Thyroid gland (tissue), 4 donors: ENCODE measurements around the gene SUSD2. TPM values are rescaled to one million over a fixed set of nuclear protein-coding genes. Genes with fewer than 3 reads are reported as not detected.

Source experiments
- DNase-seq, 2 donors: peaks; one replicate each; pipeline ENCODE4 v3.0.0-alpha.2; 2019
- H3K27ac ChIP-seq, 3 donors: fragments of 200-600 bp; sonication (generic); 1 replicate in 2 of 3; 2 replicates in 1 of 3; pipeline ENCODE4 v1.5.1; 2016 to 2019; ENCODE audit warnings: mild to moderate bottlenecking in 1 of 3, moderate library complexity in 1 of 3
- H3K27me3 ChIP-seq: fragments of 200-600 bp; sonication (generic); one replicate; pipeline ENCODE4 v1.5.1; 2019
- H3K36me3 ChIP-seq, 2 donors: fragments of 200-600 bp; sonication (generic); one replicate each; pipeline ENCODE4 v1.5.1; 2016 to 2019
- H3K4me1 ChIP-seq, 2 donors: fragments of 200-600 bp; sonication (generic); one replicate each; pipeline ENCODE4 v1.5.1; 2017 to 2019
- H3K4me3 ChIP-seq, 3 donors: fragments of 200-600 bp; sonication (generic); replicated peaks in 1 of 3; 1 replicate in 2 of 3; 2 replicates in 1 of 3; pipeline ENCODE4 v1.5.1; 2016; ENCODE audit warnings: mild to moderate bottlenecking in 1 of 3
- H3K9me3 ChIP-seq: fragments of 200-600 bp; sonication (generic); one replicate; pipeline ENCODE4 v1.5.1; 2017
- CTCF ChIP-seq, 6 experiments: fragments of 200-600 bp in 3 of 6; fragments of 450-650 bp in 3 of 6; sonication (generic) in 3 of 6; IDR thresholded peaks; one replicate each; pipeline ENCODE4 v1.5.1; 2016 to 2019; ENCODE audit warnings: antibody characterized with exemption in 6 of 6, mild to moderate bottlenecking in 2 of 6, inconsistent platforms in 1 of 6, moderate library complexity in 1 of 6
- POLR2A ChIP-seq, 2 donors: fragments of 450-650 bp; IDR thresholded peaks; one replicate each; pipeline ENCODE4 v1.6.1; 2017; ENCODE audit warnings: antibody characterized with exemption in 2 of 2, mild to moderate bottlenecking in 2 of 2, moderate library complexity in 1 of 2
- WGBS, 2 donors: methylation state at CpG; one replicate each; pipeline ENCODE4 v1.1.5; 2017; 5-methylcytosine and 5-hydroxymethylcytosine counted together
- intact Hi-C: fragments of 100-400 bp; cut with DNase I; formaldehyde crosslinking; loops from one replicate; pipeline ENCODE4 v1.15.1; 2023
- total RNA-seq, 4 donors: library from RNA; depleted of rRNA; stranded (reverse); fragments of >200 nt; gene quantifications; one replicate each; pipeline ENCODE4 v1.2.3, GENCODE V29; 2016

SUSD2 gene
- total RNA-seq, 4 donors from 2014 or later = 9.5 to 22.5 (median 15.1) TPM

GRCh38 chr22:24146791-24147353 is 34.4 kb upstream of the SUSD2 start:
- H3K9me3 ChIP-seq = no peaks in the 10 kb centered on the region
- intact Hi-C loops = no loop called here
- peak overlapping the region; percentile 75 to 94 (median 92) for H3K27ac ChIP-seq
- DNase-seq = peak; percentile 46 to 57
- TF ChIP-seq CTCF (IDR thresholded peaks at IDR 0.05) (no peak), POLR2A (IDR thresholded peaks at IDR 0.05) (no peak)
- no peak overlapping the region for H3K4me3 ChIP-seq
- no peaks in the 10 kb centered on the region for H3K36me3 ChIP-seq
- no peaks in the 10 kb centered on the region for H3K27me3 ChIP-seq
- 40 to 42% methylated on average over 4 of the region's 4 CpGs for WGBS, 2 donors
- H3K4me1 ChIP-seq = peaks cover 45 to 72% of the 10 kb centered on the region in 2 donors

GRCh38 chr22:24147666-24148065 is 33.6 kb upstream of the SUSD2 start:
- intact Hi-C loops = no loop called here
- Histone ChIP-seq H3K36me3 (no peaks in the 10 kb centered on the region), H3K4me1 (peaks cover 45 to 68% of the 10 kb centered on the region in 2 donors), H3K27ac (peak overlapping the region; percentile 75 to 92 (median 86)), H3K27me3 (no peaks in the 10 kb centered on the region), H3K9me3 (no peaks in the 10 kb centered on the region), H3K4me3 (no peak overlapping the region)
- WGBS, 2 donors = 68 to 88% methylated on average over 2 to 3 of the region's 3 CpGs
- no peak for TF ChIP-seq POLR2A (IDR thresholded peaks at IDR 0.05)
- no peak for TF ChIP-seq CTCF (IDR thresholded peaks at IDR 0.05)
- DNase-seq = no peak

DNA sequence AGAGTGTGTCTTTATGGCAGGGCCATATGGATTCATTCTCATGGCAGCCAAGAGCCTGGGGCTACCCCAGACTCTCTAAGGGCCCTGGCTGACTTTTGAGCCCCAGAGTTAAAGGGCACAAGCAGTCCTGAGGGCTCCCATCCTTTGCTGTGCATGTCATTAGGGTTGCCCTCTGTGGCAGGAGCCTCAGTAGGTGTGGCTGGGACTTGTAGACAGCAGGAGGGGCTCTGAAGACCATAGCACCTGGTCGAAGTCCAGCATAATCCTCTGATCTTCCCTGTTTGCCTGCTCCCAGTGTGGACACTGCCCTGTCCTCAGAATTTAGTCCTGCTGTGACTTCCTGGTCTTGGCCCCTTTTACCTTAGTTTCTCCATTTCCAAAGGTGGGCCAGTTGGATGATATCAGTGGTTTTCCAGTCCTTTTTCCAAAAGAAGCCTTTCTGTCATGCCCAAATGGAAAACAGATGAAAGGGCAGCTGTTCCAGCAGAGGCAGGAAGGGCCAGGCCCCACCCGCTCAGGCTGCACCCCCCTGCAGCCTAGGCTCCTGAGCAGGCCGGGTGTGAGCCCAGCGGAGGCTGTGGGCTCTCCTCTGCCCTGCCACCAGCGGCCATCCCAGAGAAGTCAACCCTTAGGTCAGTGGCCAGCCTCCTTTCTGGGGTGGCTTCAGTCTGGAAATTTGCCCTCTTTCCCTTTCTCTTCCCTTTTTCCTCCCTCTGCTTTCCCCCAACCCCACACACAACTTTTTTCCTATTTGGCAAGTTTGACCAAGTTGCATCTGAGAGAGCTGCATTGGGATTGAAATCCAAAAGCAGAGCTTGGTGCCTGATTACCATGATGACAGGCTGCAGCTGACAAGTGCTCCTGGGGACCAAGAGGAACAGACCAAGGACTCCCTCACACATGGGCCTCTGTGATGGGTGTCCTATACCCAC is 32.8 kb upstream of the SUSD2 start:
- Histone ChIP-seq H3K27ac (peak overlapping the region; percentile 75 to 92 (median 86)), H3K4me1 (peaks cover 51 to 67% of the 10 kb centered on the region in 2 donors)
- intact Hi-C loops = no loop called here

DNA sequence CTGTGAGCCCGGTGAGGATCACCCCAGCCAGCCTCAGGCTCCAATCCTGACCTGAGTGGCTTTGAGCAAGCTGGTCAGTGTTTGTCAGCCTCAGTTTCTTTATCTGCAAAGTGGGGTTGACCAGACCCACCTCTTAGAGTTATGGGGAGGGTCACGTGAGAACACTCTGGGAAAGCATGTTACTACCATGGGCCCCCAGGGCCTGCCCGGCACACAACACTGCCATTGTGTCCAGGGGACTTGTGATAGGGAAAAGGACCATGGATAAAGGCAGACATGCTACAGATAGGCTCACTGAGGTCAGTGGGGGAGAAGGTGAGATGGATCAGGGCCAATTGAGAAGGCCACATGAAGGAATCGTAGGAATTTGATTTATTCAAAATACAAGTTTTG is 32.1 kb upstream of the SUSD2 start:
- intact Hi-C loops = no loop called here
- Histone ChIP-seq H3K4me1 (peaks cover 45 to 64% of the 10 kb centered on the region in 2 donors), H3K9me3 (no peaks in the 10 kb centered on the region), H3K27me3 (no peaks in the 10 kb centered on the region), H3K4me3 (no peak overlapping the region), H3K36me3 (no peaks in the 10 kb centered on the region), H3K27ac (peak overlapping the region in 1 of 3 donors; percentile 92)
- TF ChIP-seq CTCF (IDR thresholded peaks at IDR 0.05) (no peak), POLR2A (IDR thresholded peaks at IDR 0.05) (no peak)
- DNase-seq = no peak
- WGBS, 2 donors = 96 to 98% methylated on average over 4 of the region's 4 CpGs

More for the DNA sequence above, 32.8 kb upstream of the SUSD2 start:
- no peak for DNase-seq
- 82 to 85% methylated on average over 5 of the region's 5 CpGs for WGBS, 2 donors
- H3K27me3 ChIP-seq = no peaks in the 10 kb centered on the region
- TF ChIP-seq POLR2A (IDR thresholded peaks at IDR 0.05) (no peak), CTCF (IDR thresholded peaks at IDR 0.05) (no peak)
- H3K36me3 ChIP-seq = no peaks in the 10 kb centered on the region
- H3K4me3 ChIP-seq = no peak overlapping the region
- no peaks in the 10 kb centered on the region for H3K9me3 ChIP-seq

- intact Hi-C loops = no loop called here
- TF ChIP-seq CTCF (IDR thresholded peaks at IDR 0.05) (no peak), POLR2A (IDR thresholded peaks at IDR 0.05) (no peak)
- Histone ChIP-seq H3K4me1 (peaks cover 23 to 50% of the 10 kb centered on the region in 2 donors), H3K4me3 (no peak overlapping the region), H3K27me3 (no peaks in the 10 kb centered on the region), H3K36me3 (no peaks in the 10 kb centered on the region), H3K27ac (peak overlapping the region in 2 of 3 donors; percentile 54 to 59), H3K9me3 (no peaks in the 10 kb centered on the region)
- 65 to 87% methylated on average over 3 of the region's 3 CpGs for WGBS, 2 donors
- peak; percentile 60 to 61 for DNase-seq
Observed at GRCh38 chr22:24153353-24153752, 27.9 kb upstream of the SUSD2 start.
